ENCODE data around the gene NFIB.

The NFIB gene

GRCh38 chr9:14210428-14210827, 103.5 kb downstream of the NFIB start:
- no peak overlapping the region for H3K27ac ChIP-seq
- no peak for TF ChIP-seq CTCF (IDR thresholded peaks at IDR 0.05)
- no peak for TF ChIP-seq ZFX (IDR thresholded peaks at IDR 0.05; ENCODE audit: borderline replicate concordance)

- no peak overlapping the region for H3K27ac ChIP-seq
- TF ChIP-seq CTCF (IDR thresholded peaks at IDR 0.05) (no peak), ZFX (IDR thresholded peaks at IDR 0.05; ENCODE audit: borderline replicate concordance) (no peak)
Measured at GRCh38 chr9:14209399-14210345, 104.3 kb downstream of the NFIB start.

GRCh38 chr9:14207352-14207995, 106.5 kb downstream of the NFIB start:
- TF ChIP-seq ZFX (IDR thresholded peaks at IDR 0.05; ENCODE audit: borderline replicate concordance) (no peak), CTCF (IDR thresholded peaks at IDR 0.05) (no peak)

GRCh38 chr9:14205463-14205862, 108.5 kb downstream of the NFIB start:
- H3K27ac ChIP-seq, result no peak overlapping the region
- TF ChIP-seq CTCF (IDR thresholded peaks at IDR 0.05) (no peak), ZFX (IDR thresholded peaks at IDR 0.05; ENCODE audit: borderline replicate concordance) (no peak)

More at GRCh38 chr9:14207352-14207995, 106.5 kb downstream of the NFIB start:
- H3K27ac ChIP-seq, result no peak overlapping the region

- peak overlapping the region; percentile 84 for H3K27ac ChIP-seq
- TF ChIP-seq ZFX (IDR thresholded peaks at IDR 0.05; ENCODE audit: borderline replicate concordance), result no peak
- TF ChIP-seq CTCF (IDR thresholded peaks at IDR 0.05), result no peak
Measured at GRCh38 chr9:14203356-14204056, 110.4 kb downstream of the NFIB start.

GRCh38 chr9:14198841-14199455, 115.0 kb downstream of the NFIB start:
- TF ChIP-seq ZFX (IDR thresholded peaks at IDR 0.05; ENCODE audit: borderline replicate concordance) (no peak), CTCF (IDR thresholded peaks at IDR 0.05) (no peak)
- peak overlapping the region; percentile 51 for H3K27ac ChIP-seq

Measured in 22Rv1 (cell line).